ENCODE data around the gene C21orf58. TPM values are rescaled to one million over a fixed set of nuclear protein-coding genes. Genes with fewer than 3 reads are reported as not detected.

The C21orf58 gene
- polyA plus RNA-seq, 1 of the 3 experiments (the other 2 are of a cell fraction): 9.7 TPM

DNA sequence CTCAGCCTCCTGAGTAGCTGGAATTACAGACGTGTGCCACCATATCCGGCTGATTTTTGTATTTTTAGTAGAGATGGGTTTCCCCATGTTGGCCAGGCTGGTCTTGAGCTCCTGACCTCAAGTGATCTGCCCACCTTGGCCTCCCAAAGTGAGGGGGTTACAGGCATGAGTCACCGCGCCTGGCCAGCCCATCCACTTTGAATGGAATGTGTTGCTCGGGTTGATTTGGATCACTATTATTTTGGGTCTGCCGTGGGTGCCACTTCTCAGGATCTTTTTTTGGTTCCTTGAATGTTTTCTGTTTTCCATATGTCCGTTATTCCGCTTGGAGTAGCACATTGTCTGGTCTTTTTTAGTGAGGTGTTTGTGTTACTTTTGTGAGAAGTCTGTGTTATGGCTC, 17.3 kb upstream of the C21orf58 start:
- H3K9ac ChIP-seq: no peak overlapping the region
- no peak overlapping the region for H3K4me2 ChIP-seq
- no peaks in the 10 kb centered on the region for H4K20me1 ChIP-seq (ENCODE audit: insufficient read depth)
- no peaks in the 10 kb centered on the region for H3K4me1 ChIP-seq (ENCODE audit: control insufficient read depth in 1 of 2, insufficient read depth in 2 of 2, low read depth in 1 of 2, low read length in 1 of 2)
- no peaks in the 10 kb centered on the region for H3F3A ChIP-seq (replicated peaks; ENCODE audit: insufficient read depth)
- peaks cover 99% of the 10 kb centered on the region for H3K79me2 ChIP-seq (ENCODE audit: insufficient read depth)
- H3K9me3 ChIP-seq: no peaks in the 10 kb centered on the region
- 94% methylated on average over 7 of the region's 8 CpGs for WGBS (ENCODE audit: low lambda C conversion rate)
- H3K27ac ChIP-seq (ENCODE audit: low read depth in 2 of 2, low read length in 1 of 2): no peak overlapping the region
- peaks cover 8 to 40% of the 10 kb centered on the region in 2 experiments for H3K36me3 ChIP-seq (replicated peaks in 1 of 2; ENCODE audit: control insufficient read depth in 1 of 2, insufficient read depth in 2 of 2, low read length in 1 of 2)
- H2AFZ ChIP-seq (ENCODE audit: low read depth): no peak overlapping the region
- H3K9me2 ChIP-seq: no peaks in the 10 kb centered on the region
- no peak for TF ChIP-seq RCOR1 (IDR thresholded peaks at IDR 0.05; ENCODE audit: low read length)
- no peak for TF ChIP-seq MXI1 (IDR thresholded peaks at IDR 0.05; ENCODE audit: low read depth, low read length)
- POLR2A ChIA-PET: no interaction called here
- no peak overlapping the region for H3K4me3 ChIP-seq (ENCODE audit: low read depth in 2 of 2, low read length in 1 of 2)
- no peak for DNase-seq
- H3K27me3 ChIP-seq (ENCODE audit: insufficient read depth): no peaks in the 10 kb centered on the region
- CTCF ChIA-PET: no interaction called here

DNA sequence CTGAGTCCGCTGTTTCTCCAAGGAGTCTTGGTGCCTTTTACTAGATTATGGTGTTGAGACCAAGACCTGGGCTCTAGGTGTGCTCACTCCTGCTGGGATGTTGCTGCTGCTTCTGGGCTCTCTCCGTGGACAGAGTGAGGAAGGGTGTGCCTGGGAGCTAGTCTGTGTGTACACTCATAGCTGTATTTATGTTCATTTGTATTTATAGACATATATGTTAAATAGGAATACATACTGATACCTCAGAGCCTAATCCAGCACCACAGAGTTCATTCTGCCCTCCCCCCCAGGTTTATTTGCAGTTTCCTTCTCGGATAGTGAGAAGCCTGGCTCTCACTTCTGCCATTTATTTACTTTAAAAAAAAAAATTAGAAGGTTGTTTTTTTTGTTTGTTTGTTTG, 12.9 kb upstream of the C21orf58 start:
- no peaks in the 10 kb centered on the region for H4K20me1 ChIP-seq (ENCODE audit: insufficient read depth)
- no peak overlapping the region for H3K27ac ChIP-seq (ENCODE audit: low read depth in 2 of 2, low read length in 1 of 2)
- no peak overlapping the region for H3K4me3 ChIP-seq (ENCODE audit: low read depth in 2 of 2, low read length in 1 of 2)
- TF ChIP-seq, protein P1, sequence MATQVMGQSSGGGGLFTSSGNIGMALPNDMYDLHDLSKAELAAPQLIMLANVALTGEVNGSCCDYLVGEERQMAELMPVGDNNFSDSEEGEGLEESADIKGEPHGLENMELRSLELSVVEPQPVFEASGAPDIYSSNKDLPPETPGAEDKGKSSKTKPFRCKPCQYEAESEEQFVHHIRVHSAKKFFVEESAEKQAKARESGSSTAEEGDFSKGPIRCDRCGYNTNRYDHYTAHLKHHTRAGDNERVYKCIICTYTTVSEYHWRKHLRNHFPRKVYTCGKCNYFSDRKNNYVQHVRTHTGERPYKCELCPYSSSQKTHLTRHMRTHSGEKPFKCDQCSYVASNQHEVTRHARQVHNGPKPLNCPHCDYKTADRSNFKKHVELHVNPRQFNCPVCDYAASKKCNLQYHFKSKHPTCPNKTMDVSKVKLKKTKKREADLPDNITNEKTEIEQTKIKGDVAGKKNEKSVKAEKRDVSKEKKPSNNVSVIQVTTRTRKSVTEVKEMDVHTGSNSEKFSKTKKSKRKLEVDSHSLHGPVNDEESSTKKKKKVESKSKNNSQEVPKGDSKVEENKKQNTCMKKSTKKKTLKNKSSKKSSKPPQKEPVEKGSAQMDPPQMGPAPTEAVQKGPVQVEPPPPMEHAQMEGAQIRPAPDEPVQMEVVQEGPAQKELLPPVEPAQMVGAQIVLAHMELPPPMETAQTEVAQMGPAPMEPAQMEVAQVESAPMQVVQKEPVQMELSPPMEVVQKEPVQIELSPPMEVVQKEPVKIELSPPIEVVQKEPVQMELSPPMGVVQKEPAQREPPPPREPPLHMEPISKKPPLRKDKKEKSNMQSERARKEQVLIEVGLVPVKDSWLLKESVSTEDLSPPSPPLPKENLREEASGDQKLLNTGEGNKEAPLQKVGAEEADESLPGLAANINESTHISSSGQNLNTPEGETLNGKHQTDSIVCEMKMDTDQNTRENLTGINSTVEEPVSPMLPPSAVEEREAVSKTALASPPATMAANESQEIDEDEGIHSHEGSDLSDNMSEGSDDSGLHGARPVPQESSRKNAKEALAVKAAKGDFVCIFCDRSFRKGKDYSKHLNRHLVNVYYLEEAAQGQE (IDR thresholded peaks at IDR 0.05; ENCODE audit: low read depth, low read length): no peak
- TF ChIP-seq YY1 (IDR thresholded peaks at IDR 0.05; ENCODE audit: low read depth) (no peak), CHD2 (IDR thresholded peaks at IDR 0.05; ENCODE audit: low read length, partially characterized antibody) (no peak), NRF1 (IDR thresholded peaks at IDR 0.05; ENCODE audit: low read depth, low read length) (no peak), RAD21 (IDR thresholded peaks at IDR 0.05; ENCODE audit: low read length) (no peak), ELF1 (IDR thresholded peaks at IDR 0.05) (no peak)
- TF ChIP-seq, protein P2, sequence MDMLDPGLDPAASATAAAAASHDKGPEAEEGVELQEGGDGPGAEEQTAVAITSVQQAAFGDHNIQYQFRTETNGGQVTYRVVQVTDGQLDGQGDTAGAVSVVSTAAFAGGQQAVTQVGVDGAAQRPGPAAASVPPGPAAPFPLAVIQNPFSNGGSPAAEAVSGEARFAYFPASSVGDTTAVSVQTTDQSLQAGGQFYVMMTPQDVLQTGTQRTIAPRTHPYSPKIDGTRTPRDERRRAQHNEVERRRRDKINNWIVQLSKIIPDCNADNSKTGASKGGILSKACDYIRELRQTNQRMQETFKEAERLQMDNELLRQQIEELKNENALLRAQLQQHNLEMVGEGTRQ (IDR thresholded peaks at IDR 0.05; ENCODE audit: borderline replicate concordance, low read depth, low read length): no peak
- DNase-seq: no peak
- H3F3A ChIP-seq (replicated peaks; ENCODE audit: insufficient read depth): peaks cover 16% of the 10 kb centered on the region
- WGBS (ENCODE audit: low lambda C conversion rate): 98% methylated on average over 3 of the region's 3 CpGs
- no peaks in the 10 kb centered on the region for H3K9me2 ChIP-seq
- H3K27me3 ChIP-seq (ENCODE audit: insufficient read depth): no peaks in the 10 kb centered on the region
- no peak overlapping the region for H2AFZ ChIP-seq (ENCODE audit: low read depth)
- POLR2A ChIA-PET: no interaction called here
- peaks cover 88% of the 10 kb centered on the region for H3K79me2 ChIP-seq (ENCODE audit: insufficient read depth)
- H3K9me3 ChIP-seq: no peaks in the 10 kb centered on the region
- CTCF ChIA-PET: no interaction called here
- H3K9ac ChIP-seq: no peak overlapping the region
- peaks cover 13 to 45% of the 10 kb centered on the region in 2 experiments for H3K36me3 ChIP-seq (replicated peaks in 1 of 2; ENCODE audit: control insufficient read depth in 1 of 2, insufficient read depth in 2 of 2, low read length in 1 of 2)
- H3K4me2 ChIP-seq: no peak overlapping the region
- H3K4me1 ChIP-seq (ENCODE audit: control insufficient read depth in 1 of 2, insufficient read depth in 2 of 2, low read depth in 1 of 2, low read length in 1 of 2): 0 out of 4 replicates have a peak, but pooled peaks cover 0 to 9% of the 10 kb centered on the region in 2 experiments
